Smooth muscle cell of the umbilical artery (primary cell): ENCODE results near the gene PLA2G2C. TPM values are rescaled to one million over a fixed set of nuclear protein-coding genes. Genes with fewer than 3 reads are reported as not detected.

Experiments used
- total RNA-seq: library from RNA; depleted of rRNA; stranded (reverse); fragments of >200 nt; gene quantifications from 2 replicates; pipeline ENCODE4 v1.2.3, GENCODE V29; 2014

PLA2G2C gene
- not detected in 2 replicates for total RNA-seq

GRCh38 chr1:20185834-20186782, at the start of gene PLA2G2C, which contains the start of gene UBXN10:
Gene PLA2G2C, minus strand, starts transcription at chr1:20186518. Its CDS starts 9,155 bp downstream, at chr1:20177363.
Gene UBXN10, plus strand, starts transcription at chr1:20186096. Its CDS starts 4,466 bp downstream, at chr1:20190562.

GRCh38 chr1:20138961-20139550, 47.3 kb downstream of the PLA2G2C start, which contains the start of gene PLA2G2F:
Gene PLA2G2F, plus strand, starts transcription at chr1:20139323. Its CDS starts 105 bp downstream, at chr1:20139428.

GRCh38 chr1:20119347-20119746, 67.0 kb downstream of the PLA2G2C start, which contains the start of gene PLA2G2D:
Gene PLA2G2D, minus strand, starts transcription at chr1:20119536. Its CDS starts 38 bp downstream, at chr1:20119498.

Other genes with a start within 250 kb of the PLA2G2C start
- gene PLA2G2A, start 206.9 kb downstream of the PLA2G2C start, total RNA-seq: not detected in 2 replicates
- gene PLA2G5, start 116.3 kb downstream of the PLA2G2C start, total RNA-seq: not detected in 2 replicates
- gene PLA2G2D, start 67.0 kb downstream of the PLA2G2C start, total RNA-seq: not detected in 2 replicates
- not detected in 2 replicates for gene PLA2G2F, start 47.2 kb downstream of the PLA2G2C start, total RNA-seq
- not detected in 2 replicates for gene UBXN10, start 422 bp downstream of the PLA2G2C start, total RNA-seq
- gene VWA5B1, start 104.4 kb upstream of the PLA2G2C start, total RNA-seq: not detected in 2 replicates